ENCODE measurements around the gene ARPC4. TPM values are rescaled to one million over a fixed set of nuclear protein-coding genes. Genes with fewer than 3 reads are reported as not detected.

The ARPC4 gene
- total RNA-seq, 2 donors from 2014 or later: 150 to 153 TPM

- Histone ChIP-seq H3K4me3 (ENCODE audit: low read length) (no peak overlapping the region), H3K9me3 (ENCODE audit: control insufficient read depth, low read length) (no peaks in the 10 kb centered on the region), H3K9ac (ENCODE audit: extremely low read depth, low read length, poor library complexity, severe bottlenecking) (no peak overlapping the region), H3K4me1 (ENCODE audit: control insufficient read depth, insufficient read depth, low read length) (no peaks in the 10 kb centered on the region), H3K36me3 (ENCODE audit: control insufficient read depth, insufficient read depth, low read length) (peaks cover 81% of the 10 kb centered on the region), H3K27ac (ENCODE audit: low read depth, low read length) (no peak overlapping the region), H3K27me3 (ENCODE audit: control insufficient read depth, insufficient read depth, low read length, poor library complexity, severe bottlenecking) (no peaks in the 10 kb centered on the region)
- Mint-ChIP-seq H3K4me3 (no peak overlapping the region), H3K4me1 (peaks cover 9% of the 10 kb centered on the region), H3K27me3 (ENCODE audit: insufficient read depth) (no peaks in the 10 kb centered on the region), H3K27ac (no peak overlapping the region), H3K9me3 (no peaks in the 10 kb centered on the region), H3K36me3 (ENCODE audit: low read depth) (peaks cover 78% of the 10 kb centered on the region)
- DNase-seq: no peak
- TF ChIP-seq CTCF (conservative IDR thresholded peaks at IDR 0.05): no peak
- 96 to 100% methylated on average over 3 to 12 of the region's 12 CpGs for WGBS, 2 experiments (ENCODE audit: insufficient coverage in 1 of 2, insufficient read length in 1 of 2)
These were observed 47.4 kb upstream of the ARPC4 start for GRCh38 chr3:9745521-9745920.

DNA sequence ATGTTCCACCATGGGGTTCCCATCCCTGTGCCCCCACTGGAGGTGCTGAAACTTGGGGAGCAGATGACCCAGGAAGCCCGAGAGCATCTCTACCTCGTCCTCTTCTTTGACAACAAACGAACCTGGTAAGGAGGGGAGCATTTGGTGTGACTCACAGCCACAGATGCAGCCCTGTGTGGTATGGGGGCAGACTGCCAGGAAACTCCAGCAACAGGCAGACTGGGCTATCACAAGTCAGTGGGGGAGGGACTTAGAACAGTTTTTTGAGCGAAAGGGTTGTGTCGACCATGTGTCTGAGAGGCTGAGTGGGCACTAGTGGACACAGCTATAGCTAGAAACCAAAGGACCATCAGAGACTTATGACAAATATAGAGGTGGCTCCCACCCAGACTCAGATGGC, 46.6 kb upstream of the ARPC4 start:
- Histone ChIP-seq H3K9ac (ENCODE audit: extremely low read depth, low read length, poor library complexity, severe bottlenecking) (no peak overlapping the region), H3K36me3 (ENCODE audit: control insufficient read depth, insufficient read depth, low read length) (peaks cover 75% of the 10 kb centered on the region), H3K27me3 (ENCODE audit: control insufficient read depth, insufficient read depth, low read length, poor library complexity, severe bottlenecking) (no peaks in the 10 kb centered on the region), H3K4me3 (ENCODE audit: low read length) (no peak overlapping the region), H3K4me1 (ENCODE audit: control insufficient read depth, insufficient read depth, low read length) (peaks cover 5% of the 10 kb centered on the region), H3K9me3 (ENCODE audit: control insufficient read depth, low read length) (no peaks in the 10 kb centered on the region), H3K27ac (ENCODE audit: low read depth, low read length) (no peak overlapping the region)
- H3K4me1 Mint-ChIP-seq: peaks cover 12% of the 10 kb centered on the region
- H3K27ac Mint-ChIP-seq: no peak overlapping the region
- H3K36me3 Mint-ChIP-seq (ENCODE audit: low read depth): peaks cover 73% of the 10 kb centered on the region
- 93 to 96% methylated on average over 4 to 5 of the region's 5 CpGs for WGBS, 2 experiments (ENCODE audit: insufficient coverage in 1 of 2, insufficient read length in 1 of 2)
- no peak for DNase-seq
- H3K4me3 Mint-ChIP-seq: no peak overlapping the region
- TF ChIP-seq CTCF (conservative IDR thresholded peaks at IDR 0.05): no peak
- no peaks in the 10 kb centered on the region for H3K27me3 Mint-ChIP-seq (ENCODE audit: insufficient read depth)
- H3K9me3 Mint-ChIP-seq: no peaks in the 10 kb centered on the region

- Histone ChIP-seq H3K4me3 (ENCODE audit: low read length) (no peak overlapping the region), H3K36me3 (ENCODE audit: control insufficient read depth, insufficient read depth, low read length) (peaks cover 76% of the 10 kb centered on the region), H3K9ac (ENCODE audit: extremely low read depth, low read length, poor library complexity, severe bottlenecking) (no peak overlapping the region), H3K27ac (ENCODE audit: low read depth, low read length) (no peak overlapping the region), H3K4me1 (ENCODE audit: control insufficient read depth, insufficient read depth, low read length) (peaks cover 5% of the 10 kb centered on the region), H3K9me3 (ENCODE audit: control insufficient read depth, low read length) (no peaks in the 10 kb centered on the region), H3K27me3 (ENCODE audit: control insufficient read depth, insufficient read depth, low read length, poor library complexity, severe bottlenecking) (no peaks in the 10 kb centered on the region)
- Mint-ChIP-seq H3K36me3 (ENCODE audit: low read depth) (peaks cover 75% of the 10 kb centered on the region), H3K27ac (no peak overlapping the region), H3K9me3 (no peaks in the 10 kb centered on the region), H3K4me1 (peaks cover 12% of the 10 kb centered on the region), H3K4me3 (no peak overlapping the region), H3K27me3 (ENCODE audit: insufficient read depth) (no peaks in the 10 kb centered on the region)
- TF ChIP-seq CTCF (conservative IDR thresholded peaks at IDR 0.05): no peak
- 94% methylated on average over 3 to 8 of the region's 8 CpGs for WGBS, 2 experiments (ENCODE audit: insufficient coverage in 1 of 2, insufficient read length in 1 of 2)
- DNase-seq: no peak
These were observed 45.6 kb upstream of the ARPC4 start for GRCh38 chr3:9747267-9747666.
